ENCODE data around the gene LRP1-AS. TPM values are rescaled to one million over a fixed set of nuclear protein-coding genes. Genes with fewer than 3 reads are reported as not detected.

The LRP1-AS gene
- total RNA-seq, 1 donor from 2014 or later, result not detected

- no peaks in the 10 kb centered on the region for H3K9me3 ChIP-seq (ENCODE audit: insufficient read depth, low read depth, low read length)
- peaks cover 62% of the 10 kb centered on the region for H4K20me1 ChIP-seq (ENCODE audit: insufficient read depth, low read length)
- peak overlapping the region; percentile 47 for H3K27ac ChIP-seq (ENCODE audit: low read depth, low read length)
- H3K36me3 ChIP-seq (ENCODE audit: insufficient read depth, low read length), result no peaks in the 10 kb centered on the region
- peaks cover 4% of the 10 kb centered on the region for H3K36me3 Mint-ChIP-seq (ENCODE audit: low read depth, unreplicated experiment)
- peak overlapping the region; percentile 87 for H3K9ac ChIP-seq (ENCODE audit: low read length)
- peaks cover 57% of the 10 kb centered on the region for H3K4me1 Mint-ChIP-seq (ENCODE audit: low read depth, unreplicated experiment)
- H3K27ac Mint-ChIP-seq (ENCODE audit: unreplicated experiment), result peak overlapping the region; percentile 93
- DNase-seq (ENCODE audit: low read depth), result no peak
- no peak for FAIRE-seq
- no peaks in the 10 kb centered on the region for H3K27me3 ChIP-seq (ENCODE audit: insufficient read depth, low read length)
- H2AFZ ChIP-seq (ENCODE audit: low read depth, low read length), result no peak overlapping the region
- peaks cover 82% of the 10 kb centered on the region for H3K79me2 ChIP-seq (ENCODE audit: insufficient read depth, low read length)
- peak overlapping the region; percentile 99 for H3K4me2 ChIP-seq (ENCODE audit: low read length)
- no peak for TF ChIP-seq CTCF (IDR thresholded peaks at IDR 0.05; ENCODE audit: insufficient read depth, low read depth, low read length)
- H3K9me3 Mint-ChIP-seq (ENCODE audit: unreplicated experiment), result no peaks in the 10 kb centered on the region
- no peaks in the 10 kb centered on the region for H3K27me3 Mint-ChIP-seq (ENCODE audit: low read depth, unreplicated experiment)
- peaks cover 64% of the 10 kb centered on the region for H3K4me1 ChIP-seq (ENCODE audit: insufficient read depth, low read length)
- H3K4me3 Mint-ChIP-seq (ENCODE audit: unreplicated experiment), result peak overlapping the region; percentile 96
- H3K4me3 ChIP-seq (ENCODE audit: insufficient read depth, low read depth, low read length), result peak overlapping the region; percentile 40
Measured at GRCh38 chr12:57131896-57132744, 15.3 kb downstream of the LRP1-AS start.

- Mint-ChIP-seq H3K4me1 (ENCODE audit: low read depth, unreplicated experiment) (peaks cover 47% of the 10 kb centered on the region), H3K4me3 (ENCODE audit: unreplicated experiment) (peak overlapping the region; percentile 96), H3K27ac (ENCODE audit: unreplicated experiment) (no peak overlapping the region), H3K9me3 (ENCODE audit: unreplicated experiment) (no peaks in the 10 kb centered on the region), H3K36me3 (ENCODE audit: low read depth, unreplicated experiment) (peaks cover 2% of the 10 kb centered on the region), H3K27me3 (ENCODE audit: low read depth, unreplicated experiment) (no peaks in the 10 kb centered on the region)
- H3K4me3 ChIP-seq (ENCODE audit: insufficient read depth, low read depth, low read length), result peak overlapping the region; percentile 83
- no peak for TF ChIP-seq EZH2 (IDR thresholded peaks at IDR 0.05; ENCODE audit: insufficient read depth, low read length)
- TF ChIP-seq CTCF (IDR thresholded peaks at IDR 0.05; ENCODE audit: insufficient read depth, low read depth, low read length), result no peak
- peaks cover 53% of the 10 kb centered on the region for H4K20me1 ChIP-seq (ENCODE audit: insufficient read depth, low read length)
- peak overlapping the region; percentile 99 for H3K4me2 ChIP-seq (ENCODE audit: low read length)
- no peaks in the 10 kb centered on the region for H3K9me3 ChIP-seq (ENCODE audit: insufficient read depth, low read depth, low read length)
- no peak for DNase-seq (ENCODE audit: low read depth)
- no peak for FAIRE-seq
- peak overlapping the region; percentile 87 for H3K9ac ChIP-seq (ENCODE audit: low read length)
- H3K4me1 ChIP-seq (ENCODE audit: insufficient read depth, low read length), result peaks cover 61% of the 10 kb centered on the region
- H3K27ac ChIP-seq (ENCODE audit: low read depth, low read length), result no peak overlapping the region
- H2AFZ ChIP-seq (ENCODE audit: low read depth, low read length), result no peak overlapping the region
- peaks cover 72% of the 10 kb centered on the region for H3K79me2 ChIP-seq (ENCODE audit: insufficient read depth, low read length)
- H3K36me3 ChIP-seq (ENCODE audit: insufficient read depth, low read length), result no peaks in the 10 kb centered on the region
- no peaks in the 10 kb centered on the region for H3K27me3 ChIP-seq (ENCODE audit: insufficient read depth, low read length)
Measured at GRCh38 chr12:57130941-57131340, 16.5 kb downstream of the LRP1-AS start.

GRCh38 chr12:57129889-57130288 is 17.5 kb downstream of the LRP1-AS start:
- Histone ChIP-seq H3K4me2 (ENCODE audit: low read length) (peak overlapping the region; percentile 99), H3K9me3 (ENCODE audit: insufficient read depth, low read depth, low read length) (no peaks in the 10 kb centered on the region), H3K36me3 (ENCODE audit: insufficient read depth, low read length) (no peaks in the 10 kb centered on the region), H2AFZ (ENCODE audit: low read depth, low read length) (no peak overlapping the region), H3K4me3 (ENCODE audit: insufficient read depth, low read depth, low read length) (peak overlapping the region; percentile 83), H3K79me2 (ENCODE audit: insufficient read depth, low read length) (peaks cover 61% of the 10 kb centered on the region), H3K27ac (ENCODE audit: low read depth, low read length) (no peak overlapping the region), H3K27me3 (ENCODE audit: insufficient read depth, low read length) (no peaks in the 10 kb centered on the region), H3K4me1 (ENCODE audit: insufficient read depth, low read length) (peaks cover 51% of the 10 kb centered on the region), H3K9ac (ENCODE audit: low read length) (peak overlapping the region; percentile 87), H4K20me1 (ENCODE audit: insufficient read depth, low read length) (peaks cover 43% of the 10 kb centered on the region)
- H3K27ac Mint-ChIP-seq (ENCODE audit: unreplicated experiment), result peak overlapping the region; percentile 95
- no peaks in the 10 kb centered on the region for H3K36me3 Mint-ChIP-seq (ENCODE audit: low read depth, unreplicated experiment)
- H3K9me3 Mint-ChIP-seq (ENCODE audit: unreplicated experiment), result no peaks in the 10 kb centered on the region
- peak overlapping the region; percentile 96 for H3K4me3 Mint-ChIP-seq (ENCODE audit: unreplicated experiment)
- DNase-seq (ENCODE audit: low read depth) (no peak), FAIRE-seq (no peak)
- peaks cover 37% of the 10 kb centered on the region for H3K4me1 Mint-ChIP-seq (ENCODE audit: low read depth, unreplicated experiment)
- TF ChIP-seq EZH2 (IDR thresholded peaks at IDR 0.05; ENCODE audit: insufficient read depth, low read length), result no peak
- no peak for TF ChIP-seq CTCF (IDR thresholded peaks at IDR 0.05; ENCODE audit: insufficient read depth, low read depth, low read length)
- no peaks in the 10 kb centered on the region for H3K27me3 Mint-ChIP-seq (ENCODE audit: low read depth, unreplicated experiment)
